ENCODE data around the gene TMEM14A. TPM values are rescaled to one million over a fixed set of nuclear protein-coding genes. Genes with fewer than 3 reads are reported as not detected.

TMEM14A gene
- total RNA-seq, 1 experiment from 2014 or later = 41.9 TPM

DNA sequence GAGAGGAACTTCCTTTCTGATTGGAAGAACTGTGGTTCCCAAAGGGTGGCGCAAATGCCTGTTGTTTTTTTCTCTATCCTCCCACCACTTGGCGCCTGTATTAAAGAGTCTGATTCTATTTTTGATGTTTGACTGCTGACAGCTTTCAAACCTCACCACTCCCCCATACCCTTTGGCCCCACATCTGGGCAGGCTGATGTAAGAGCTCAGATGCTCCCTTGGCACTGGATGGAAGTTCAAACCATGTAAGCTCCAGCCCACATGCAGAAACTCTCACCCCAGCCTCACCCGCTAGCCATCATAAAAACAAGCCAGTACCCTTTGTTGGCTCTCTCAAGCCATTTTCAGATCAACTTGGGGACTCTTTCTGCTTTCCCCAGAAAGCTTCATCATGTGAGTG is 20.0 kb upstream of the TMEM14A start:
- Mint-ChIP-seq H3K4me3 (ENCODE audit: unreplicated experiment) (no peak overlapping the region), H3K27me3 (ENCODE audit: insufficient read depth, unreplicated experiment) (no peaks in the 10 kb centered on the region), H3K27ac (ENCODE audit: unreplicated experiment) (no peak overlapping the region), H3K36me3 (ENCODE audit: insufficient read depth, unreplicated experiment) (no peaks in the 10 kb centered on the region), H3K9me3 (ENCODE audit: unreplicated experiment) (no peaks in the 10 kb centered on the region), H3K4me1 (ENCODE audit: low read depth, unreplicated experiment) (peaks cover 7% of the 10 kb centered on the region)
- TF ChIP-seq CTCF (IDR thresholded peaks at IDR 0.05; ENCODE audit: insufficient read depth in 1 of 2, low read depth in 1 of 2, low read length in 1 of 2, severe bottlenecking in 1 of 2, unreplicated experiment in 1 of 2) = no peak
- ChIA-PET CTCF (interaction anchor here (1.6 kb wide), 1 partner anchor 74 kb away, joined by 4 read pairs; the partner anchor contains the start of gene TRAM2), POLR2A (no interaction called here)
- Histone ChIP-seq H3K4me3 (ENCODE audit: low read depth, low read length) (no peak overlapping the region), H3K27me3 (replicated peaks; ENCODE audit: control insufficient read depth, insufficient read depth, low read length) (no peaks in the 10 kb centered on the region), H3K9me3 (no peaks in the 10 kb centered on the region), H3K4me1 (no peaks in the 10 kb centered on the region), H3K36me3 (ENCODE audit: control insufficient read depth, insufficient read depth, low read length) (no peaks in the 10 kb centered on the region)
- DNase-seq = no peak
- intact Hi-C loops (cut with micrococcal nuclease; ENCODE audit: unreplicated experiment) = no loop called here
- no TSS peak for BruUV-seq (replicated peaks)

DNA sequence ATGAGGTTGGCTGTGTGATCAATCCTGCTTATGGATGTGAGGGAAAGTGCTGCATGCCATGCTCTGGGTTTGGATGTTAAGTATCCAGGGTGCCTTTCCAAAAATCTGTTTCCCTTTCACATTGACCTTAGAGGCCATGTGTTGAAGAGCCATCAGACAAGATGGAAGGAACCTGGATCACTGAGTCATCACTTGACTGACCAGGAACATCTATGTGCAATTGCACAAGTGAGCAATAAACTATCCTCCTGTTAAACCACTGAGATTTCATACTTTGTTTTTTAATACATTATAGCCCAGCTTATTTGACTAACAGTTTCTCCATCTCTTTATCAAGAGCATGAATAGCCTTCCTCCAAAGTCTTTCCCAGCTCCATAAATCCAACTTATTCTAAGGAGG is 17.8 kb upstream of the TMEM14A start:
- Histone ChIP-seq H3K27me3 (replicated peaks; ENCODE audit: control insufficient read depth, insufficient read depth, low read length) (no peaks in the 10 kb centered on the region), H3K36me3 (ENCODE audit: control insufficient read depth, insufficient read depth, low read length) (no peaks in the 10 kb centered on the region), H3K4me1 (no peaks in the 10 kb centered on the region), H3K9me3 (no peaks in the 10 kb centered on the region), H3K4me3 (ENCODE audit: low read depth, low read length) (no peak overlapping the region)
- ChIA-PET CTCF (interaction anchor here (1.9 kb wide), 1 partner anchor 9 kb away, joined by 19 read pairs; no protein-coding TSS in a partner anchor), POLR2A (no interaction called here)
- no TSS peak for BruUV-seq (replicated peaks)
- Mint-ChIP-seq H3K27ac (ENCODE audit: unreplicated experiment) (no peak overlapping the region), H3K4me3 (ENCODE audit: unreplicated experiment) (no peak overlapping the region), H3K4me1 (ENCODE audit: low read depth, unreplicated experiment) (peaks cover 7% of the 10 kb centered on the region), H3K36me3 (ENCODE audit: insufficient read depth, unreplicated experiment) (peaks cover 4% of the 10 kb centered on the region), H3K27me3 (ENCODE audit: insufficient read depth, unreplicated experiment) (no peaks in the 10 kb centered on the region), H3K9me3 (ENCODE audit: unreplicated experiment) (no peaks in the 10 kb centered on the region)
- DNase-seq = no peak
- no peak for TF ChIP-seq CTCF (IDR thresholded peaks at IDR 0.05; ENCODE audit: insufficient read depth in 1 of 2, low read depth in 1 of 2, low read length in 1 of 2, severe bottlenecking in 1 of 2, unreplicated experiment in 1 of 2)
- intact Hi-C loops (cut with micrococcal nuclease; ENCODE audit: unreplicated experiment) = loop anchor here (2.0 kb wide), 1 partner anchor 54 kb away; no protein-coding TSS in a partner anchor

- Histone ChIP-seq H3K4me1 (no peaks in the 10 kb centered on the region), H3K36me3 (ENCODE audit: control insufficient read depth, insufficient read depth, low read length) (no peaks in the 10 kb centered on the region), H3K9me3 (no peaks in the 10 kb centered on the region), H3K27me3 (replicated peaks; ENCODE audit: control insufficient read depth, insufficient read depth, low read length) (no peaks in the 10 kb centered on the region), H3K4me3 (ENCODE audit: low read depth, low read length) (no peak overlapping the region)
- DNase-seq = no peak
- BruUV-seq (replicated peaks) = no TSS peak
- Mint-ChIP-seq H3K27me3 (ENCODE audit: insufficient read depth, unreplicated experiment) (no peaks in the 10 kb centered on the region), H3K4me3 (ENCODE audit: unreplicated experiment) (no peak overlapping the region), H3K27ac (ENCODE audit: unreplicated experiment) (no peak overlapping the region), H3K36me3 (ENCODE audit: insufficient read depth, unreplicated experiment) (peaks cover 4% of the 10 kb centered on the region), H3K9me3 (ENCODE audit: unreplicated experiment) (no peaks in the 10 kb centered on the region), H3K4me1 (ENCODE audit: low read depth, unreplicated experiment) (peaks cover 7% of the 10 kb centered on the region)
- CTCF ChIA-PET = no interaction called here
- POLR2A ChIA-PET = no interaction called here
- TF ChIP-seq CTCF (IDR thresholded peaks at IDR 0.05; ENCODE audit: insufficient read depth in 1 of 2, low read depth in 1 of 2, low read length in 1 of 2, severe bottlenecking in 1 of 2, unreplicated experiment in 1 of 2) = no peak
- intact Hi-C loops (cut with micrococcal nuclease; ENCODE audit: unreplicated experiment) = no loop called here
These were observed 16.9 kb upstream of the TMEM14A start for GRCh38 chr6:52654007-52654406.
